ENCODE data around the gene ANP32D.

Gene ANP32D

DNA sequence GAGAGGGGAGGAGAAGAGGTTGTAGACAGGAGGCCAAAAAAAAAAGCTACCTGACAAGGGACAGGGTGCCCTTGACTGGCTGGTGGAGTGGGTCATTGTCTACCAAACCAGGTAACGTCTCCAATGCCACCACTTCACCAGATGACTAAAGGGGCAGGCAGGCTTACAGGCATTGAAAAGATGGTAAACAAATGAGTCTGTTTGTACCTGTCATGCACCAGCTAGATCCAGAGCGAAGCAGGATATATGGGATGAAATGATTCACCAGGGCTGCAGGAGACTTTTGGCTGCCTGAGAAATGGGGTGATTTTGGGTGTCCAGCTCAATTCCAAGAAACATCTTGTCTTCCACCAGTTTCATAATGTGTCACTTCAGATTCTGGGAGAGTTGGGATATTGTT is 13.9 kb downstream of the ANP32D start:
- no peaks in the 10 kb centered on the region for H3K36me3 ChIP-seq (ENCODE audit: control insufficient read depth in 2 of 2, insufficient read depth in 1 of 2, low read length in 2 of 2)
- no peaks in the 10 kb centered on the region for H3K9me3 ChIP-seq (ENCODE audit: control insufficient read depth, insufficient read depth, low read depth, low read length)
- no peaks in the 10 kb centered on the region for H3K4me1 ChIP-seq (ENCODE audit: control insufficient read depth, insufficient read depth, low read length)
- ChIA-PET POLR2A (no interaction called here), CTCF (interaction anchor here (0.6 kb wide), 1 partner anchor 22 kb away, joined by 3 read pairs; no protein-coding TSS in a partner anchor)
- H3K4me3 ChIP-seq (ENCODE audit: low read depth, low read length) = no peak overlapping the region
- TF ChIP-seq SP3 (tag by site-specific recombination; IDR thresholded peaks at IDR 0.05) (no peak), OSR2 (tag by site-specific recombination; IDR thresholded peaks at IDR 0.05) (no peak), CTCF (tag by site-specific recombination; IDR thresholded peaks at IDR 0.05) (no peak), ZNF600 (tag by site-specific recombination; IDR thresholded peaks at IDR 0.05) (no peak), PRDM1 (tag by site-specific recombination; IDR thresholded peaks at IDR 0.05) (no peak), ZNF211 (tag by site-specific recombination; IDR thresholded peaks at IDR 0.05; ENCODE audit: low read depth) (no peak), ZNF624 (tag by site-specific recombination; IDR thresholded peaks at IDR 0.05) (no peak), ZNF645 (tag by site-specific recombination; IDR thresholded peaks at IDR 0.05) (no peak), ZFP41 (tag by site-specific recombination; IDR thresholded peaks at IDR 0.05; ENCODE audit: borderline replicate concordance) (no peak), EGR2 (tag by site-specific recombination; IDR thresholded peaks at IDR 0.05; ENCODE audit: low read depth) (no peak)
- TF ChIP-seq, protein P1, sequence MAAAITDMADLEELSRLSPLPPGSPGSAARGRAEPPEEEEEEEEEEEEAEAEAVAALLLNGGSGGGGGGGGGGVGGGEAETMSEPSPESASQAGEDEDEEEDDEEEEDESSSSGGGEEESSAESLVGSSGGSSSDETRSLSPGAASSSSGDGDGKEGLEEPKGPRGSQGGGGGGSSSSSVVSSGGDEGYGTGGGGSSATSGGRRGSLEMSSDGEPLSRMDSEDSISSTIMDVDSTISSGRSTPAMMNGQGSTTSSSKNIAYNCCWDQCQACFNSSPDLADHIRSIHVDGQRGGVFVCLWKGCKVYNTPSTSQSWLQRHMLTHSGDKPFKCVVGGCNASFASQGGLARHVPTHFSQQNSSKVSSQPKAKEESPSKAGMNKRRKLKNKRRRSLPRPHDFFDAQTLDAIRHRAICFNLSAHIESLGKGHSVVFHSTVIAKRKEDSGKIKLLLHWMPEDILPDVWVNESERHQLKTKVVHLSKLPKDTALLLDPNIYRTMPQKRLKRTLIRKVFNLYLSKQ (tag by site-specific recombination; IDR thresholded peaks at IDR 0.05; ENCODE audit: borderline replicate concordance) = no peak
- TF ChIP-seq, protein P2, sequence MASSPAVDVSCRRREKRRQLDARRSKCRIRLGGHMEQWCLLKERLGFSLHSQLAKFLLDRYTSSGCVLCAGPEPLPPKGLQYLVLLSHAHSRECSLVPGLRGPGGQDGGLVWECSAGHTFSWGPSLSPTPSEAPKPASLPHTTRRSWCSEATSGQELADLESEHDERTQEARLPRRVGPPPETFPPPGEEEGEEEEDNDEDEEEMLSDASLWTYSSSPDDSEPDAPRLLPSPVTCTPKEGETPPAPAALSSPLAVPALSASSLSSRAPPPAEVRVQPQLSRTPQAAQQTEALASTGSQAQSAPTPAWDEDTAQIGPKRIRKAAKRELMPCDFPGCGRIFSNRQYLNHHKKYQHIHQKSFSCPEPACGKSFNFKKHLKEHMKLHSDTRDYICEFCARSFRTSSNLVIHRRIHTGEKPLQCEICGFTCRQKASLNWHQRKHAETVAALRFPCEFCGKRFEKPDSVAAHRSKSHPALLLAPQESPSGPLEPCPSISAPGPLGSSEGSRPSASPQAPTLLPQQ (tag by site-specific recombination; IDR thresholded peaks at IDR 0.05) = no peak
- H3K27ac ChIP-seq (ENCODE audit: extremely low read depth, low read depth, low read length) = no peak overlapping the region

DNA sequence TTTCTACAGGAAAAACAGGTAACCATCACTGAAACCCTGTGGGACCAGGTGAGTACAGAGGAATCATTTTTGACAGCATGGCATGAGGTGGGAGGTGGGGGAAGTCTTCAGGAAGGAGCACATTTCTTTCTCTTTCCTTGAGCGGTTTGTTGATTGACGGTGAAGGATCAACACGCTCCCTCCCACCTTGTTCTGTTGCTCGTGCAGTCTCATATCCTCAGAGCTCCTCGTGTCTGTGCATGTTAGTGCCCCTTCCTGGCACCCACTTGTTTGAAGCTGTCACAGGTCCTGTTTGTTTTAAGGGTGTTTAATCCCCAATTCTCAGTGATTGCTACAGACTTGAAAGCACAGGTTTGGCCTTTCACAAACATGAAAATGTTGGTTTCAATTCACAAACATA is 14.3 kb downstream of the ANP32D start:
- POLR2A ChIA-PET = no interaction called here
- Histone ChIP-seq H3K27ac (ENCODE audit: extremely low read depth, low read depth, low read length) (no peak overlapping the region), H3K36me3 (ENCODE audit: control insufficient read depth in 2 of 2, insufficient read depth in 1 of 2, low read length in 2 of 2) (no peaks in the 10 kb centered on the region), H3K9me3 (ENCODE audit: control insufficient read depth, insufficient read depth, low read depth, low read length) (no peaks in the 10 kb centered on the region), H3K4me3 (ENCODE audit: low read depth, low read length) (no peak overlapping the region), H3K4me1 (ENCODE audit: control insufficient read depth, insufficient read depth, low read length) (no peaks in the 10 kb centered on the region)
- TF ChIP-seq ZNF202 (tag by site-specific recombination; IDR thresholded peaks at IDR 0.05; ENCODE audit: borderline replicate concordance) = no peak
- TF ChIP-seq ZNF785 (tag by site-specific recombination; IDR thresholded peaks at IDR 0.05) = no peak
- TF ChIP-seq SCRT2 (tag by site-specific recombination; IDR thresholded peaks at IDR 0.05) = peak; percentile 17; the same call in 1 of the 2 replicates
- CTCF ChIA-PET = interaction anchor here (0.6 to 1.3 kb wide), 2 partner anchors 22 to 40 kb away, joined by 3 read pairs; no protein-coding TSS in a partner anchor

DNA sequence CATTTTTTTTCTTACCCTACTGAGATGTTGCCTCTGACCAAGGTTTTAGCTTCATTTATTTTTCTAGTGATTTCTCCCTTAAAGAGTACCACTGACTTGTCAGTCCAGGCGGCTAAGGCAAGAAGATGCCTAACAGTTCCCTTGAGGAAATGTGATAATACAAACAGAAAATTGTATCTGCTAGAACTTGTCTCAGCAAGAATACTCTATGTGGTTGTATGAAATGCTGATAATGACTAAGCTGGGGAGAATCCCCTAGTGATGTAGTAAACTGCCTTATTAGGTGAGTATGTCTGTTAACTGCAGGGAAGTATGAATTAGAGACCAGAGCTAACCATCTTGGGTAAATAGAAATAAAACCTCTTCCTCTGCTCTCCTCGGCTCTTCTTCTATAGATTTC is 16.7 kb downstream of the ANP32D start:
- H3K4me3 ChIP-seq (ENCODE audit: low read depth, low read length) = no peak overlapping the region
- H3K4me1 ChIP-seq (ENCODE audit: control insufficient read depth, insufficient read depth, low read length) = no peaks in the 10 kb centered on the region
- ChIA-PET CTCF (interaction anchor here (0.7 to 0.8 kb wide), 2 partner anchors 12 to 76 kb away, joined by 3 to 4 read pairs; no protein-coding TSS in a partner anchor), POLR2A (no interaction called here)
- no peak overlapping the region for H3K27ac ChIP-seq (ENCODE audit: extremely low read depth, low read depth, low read length)
- H3K9me3 ChIP-seq (ENCODE audit: control insufficient read depth, insufficient read depth, low read depth, low read length) = no peaks in the 10 kb centered on the region
- no peaks in the 10 kb centered on the region for H3K36me3 ChIP-seq (ENCODE audit: control insufficient read depth in 2 of 2, insufficient read depth in 1 of 2, low read length in 2 of 2)
- TF ChIP-seq ZNF19 (tag by site-specific recombination; IDR thresholded peaks at IDR 0.05; ENCODE audit: low read depth) (no peak), ZFP3 (tag by site-specific recombination; IDR thresholded peaks at IDR 0.05; ENCODE audit: low read depth) (no peak), ZSCAN16 (tag by site-specific recombination; IDR thresholded peaks at IDR 0.05) (no peak), ZSCAN5A (tag by site-specific recombination; IDR thresholded peaks at IDR 0.05) (no peak), ZNF114 (tag by site-specific recombination; IDR thresholded peaks at IDR 0.05) (no peak), ZNF747 (tag by site-specific recombination; IDR thresholded peaks at IDR 0.05) (no peak), MZF1 (tag by site-specific recombination; IDR thresholded peaks at IDR 0.05; ENCODE audit: borderline replicate concordance) (no peak), ZBTB21 (tag by site-specific recombination; IDR thresholded peaks at IDR 0.05) (no peak)

Measured in HEK293 (cell line).